ENCODE measurements around the gene SKI. TPM values are rescaled to one million over a fixed set of nuclear protein-coding genes. Genes with fewer than 3 reads are reported as not detected.
A peak's percentile ranks its signal among the peaks of the same experiment; 100 is the strongest.

Gene SKI
- total and polyA plus RNA-seq, 2 experiments from 2014 or later, result 9.3 to 66.8 TPM

- no peak overlapping the region for H3K4me2 ChIP-seq
- no peak overlapping the region for H2AFZ ChIP-seq
- TF ChIP-seq JUNB (IDR thresholded peaks at IDR 0.05; ENCODE audit: unreplicated experiment) (no peak), ZNF462 (CRISPR knock-in tag; IDR thresholded peaks at IDR 0.05) (no peak), POLR2AphosphoS5 (IDR thresholded peaks at IDR 0.05; ENCODE audit: low read depth) (no peak), EZH2 (IDR thresholded peaks at IDR 0.05; ENCODE audit: low read depth, unreplicated experiment) (no peak), ZNF114 (CRISPR knock-in tag; IDR thresholded peaks at IDR 0.05) (no peak), STAT1 (IDR thresholded peaks at IDR 0.05; ENCODE audit: unreplicated experiment) (no peak), EZH2phosphoT487 (IDR thresholded peaks at IDR 0.05; ENCODE audit: unreplicated experiment) (no peak), REST (IDR thresholded peaks at IDR 0.05; ENCODE audit: unreplicated experiment) (no peak), ZNF331 (CRISPR knock-in tag; IDR thresholded peaks at IDR 0.05; ENCODE audit: low read depth) (no peak), CREB1 (CRISPR knock-in tag; IDR thresholded peaks at IDR 0.05; ENCODE audit: low read depth) (no peak), NANOG (IDR thresholded peaks at IDR 0.05; ENCODE audit: borderline replicate concordance) (no peak)
- TF ChIP-seq, protein P1, sequence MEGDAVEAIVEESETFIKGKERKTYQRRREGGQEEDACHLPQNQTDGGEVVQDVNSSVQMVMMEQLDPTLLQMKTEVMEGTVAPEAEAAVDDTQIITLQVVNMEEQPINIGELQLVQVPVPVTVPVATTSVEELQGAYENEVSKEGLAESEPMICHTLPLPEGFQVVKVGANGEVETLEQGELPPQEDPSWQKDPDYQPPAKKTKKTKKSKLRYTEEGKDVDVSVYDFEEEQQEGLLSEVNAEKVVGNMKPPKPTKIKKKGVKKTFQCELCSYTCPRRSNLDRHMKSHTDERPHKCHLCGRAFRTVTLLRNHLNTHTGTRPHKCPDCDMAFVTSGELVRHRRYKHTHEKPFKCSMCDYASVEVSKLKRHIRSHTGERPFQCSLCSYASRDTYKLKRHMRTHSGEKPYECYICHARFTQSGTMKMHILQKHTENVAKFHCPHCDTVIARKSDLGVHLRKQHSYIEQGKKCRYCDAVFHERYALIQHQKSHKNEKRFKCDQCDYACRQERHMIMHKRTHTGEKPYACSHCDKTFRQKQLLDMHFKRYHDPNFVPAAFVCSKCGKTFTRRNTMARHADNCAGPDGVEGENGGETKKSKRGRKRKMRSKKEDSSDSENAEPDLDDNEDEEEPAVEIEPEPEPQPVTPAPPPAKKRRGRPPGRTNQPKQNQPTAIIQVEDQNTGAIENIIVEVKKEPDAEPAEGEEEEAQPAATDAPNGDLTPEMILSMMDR (conservative IDR thresholded peaks at IDR 0.05; ENCODE audit: low read depth in 2 of 2), result no peak
- TF ChIP-seq, protein P2, sequence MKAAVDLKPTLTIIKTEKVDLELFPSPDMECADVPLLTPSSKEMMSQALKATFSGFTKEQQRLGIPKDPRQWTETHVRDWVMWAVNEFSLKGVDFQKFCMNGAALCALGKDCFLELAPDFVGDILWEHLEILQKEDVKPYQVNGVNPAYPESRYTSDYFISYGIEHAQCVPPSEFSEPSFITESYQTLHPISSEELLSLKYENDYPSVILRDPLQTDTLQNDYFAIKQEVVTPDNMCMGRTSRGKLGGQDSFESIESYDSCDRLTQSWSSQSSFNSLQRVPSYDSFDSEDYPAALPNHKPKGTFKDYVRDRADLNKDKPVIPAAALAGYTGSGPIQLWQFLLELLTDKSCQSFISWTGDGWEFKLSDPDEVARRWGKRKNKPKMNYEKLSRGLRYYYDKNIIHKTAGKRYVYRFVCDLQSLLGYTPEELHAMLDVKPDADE (IDR thresholded peaks at IDR 0.05), result no peak
- peak; percentile 9; the same call in 1 of the 3 replicates for ATAC-seq
- H3K27me3 ChIP-seq (ENCODE audit: insufficient read depth), result no peaks in the 10 kb centered on the region
- H3F3A ChIP-seq (replicated peaks; ENCODE audit: low read depth), result no peaks in the 10 kb centered on the region
- peaks cover 41% of the 10 kb centered on the region for H4K20me1 ChIP-seq (replicated peaks; ENCODE audit: insufficient read depth)
- DNase-seq (ENCODE audit: low spot score), result no peak
- H3K27ac Mint-ChIP-seq, result no peak overlapping the region; the same call in 1 of the 2 replicates
- no peaks in the 10 kb centered on the region for H3K9me2 ChIP-seq (ENCODE audit: insufficient read depth)
- H3K4me1 ChIP-seq (ENCODE audit: insufficient read depth), result peaks cover 17% of the 10 kb centered on the region
- peaks cover 52% of the 10 kb centered on the region for H3K4me1 Mint-ChIP-seq
- peaks cover 98% of the 10 kb centered on the region for H3K79me2 ChIP-seq (replicated peaks; ENCODE audit: insufficient read depth)
- H3K27ac ChIP-seq (ENCODE audit: low read depth), result no peak overlapping the region; the same call in 1 of the 2 replicates
- no peak overlapping the region for H3K4me3 ChIP-seq
- H3K4me3 Mint-ChIP-seq, result no peak overlapping the region
- peaks cover 45% of the 10 kb centered on the region for H3K27me3 Mint-ChIP-seq (ENCODE audit: insufficient read depth, low read depth, poor library complexity)
- no peaks in the 10 kb centered on the region for H3K36me3 ChIP-seq (ENCODE audit: insufficient read depth)
- no peaks in the 10 kb centered on the region for H3K36me3 Mint-ChIP-seq (ENCODE audit: low read depth)
- H3K9me3 Mint-ChIP-seq, result no peaks in the 10 kb centered on the region; the same call in 2 of the 3 replicates
Measured at GRCh38 chr1:2292725-2293450, 64.8 kb downstream of the SKI start.

All from GM23338 (cell line).